NB4 (cell line): Measurements from ENCODE around the gene CYB561D1.
"Not testable (repeated sequence)": the region's sequence is repeated elsewhere in the genome, so short reads cannot be mapped to it uniquely, and the experiment has no call there.

Experiments used
- DNase-seq: peaks from one replicate; pipeline ENCODE4 v3.0.0; 2010; ENCODE audit warnings: low read depth
- H3K4me3 ChIP-seq: one replicate; pipeline ENCODE4 v1.5.1; 2011; ENCODE audit warnings: mild to moderate bottlenecking, low read depth, low read length, moderate library complexity
- CTCF ChIP-seq: IDR thresholded peaks from one replicate; pipeline ENCODE4 v1.5.1; 2012; ENCODE audit warnings: low read depth, low read length
- MYC ChIP-seq: IDR thresholded peaks from 2 replicates; pipeline ENCODE4 v1.6.1; 2011; ENCODE audit warnings: low read depth, low read length
- POLR2A ChIP-seq: IDR thresholded peaks from 2 replicates; pipeline ENCODE4 v1.6.1; 2011; ENCODE audit warnings: mild to moderate bottlenecking; ENCODE audit not compliant: insufficient read length; ENCODE audit errors: extremely low read depth
- TF ChIP-seq, protein P1 (sequence below): IDR thresholded peaks from 2 replicates; pipeline ENCODE4 v1.6.1; 2011; ENCODE audit warnings: low read depth, low read length

CYB561D1 gene, protein sequence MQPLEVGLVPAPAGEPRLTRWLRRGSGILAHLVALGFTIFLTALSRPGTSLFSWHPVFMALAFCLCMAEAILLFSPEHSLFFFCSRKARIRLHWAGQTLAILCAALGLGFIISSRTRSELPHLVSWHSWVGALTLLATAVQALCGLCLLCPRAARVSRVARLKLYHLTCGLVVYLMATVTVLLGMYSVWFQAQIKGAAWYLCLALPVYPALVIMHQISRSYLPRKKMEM

DNA sequence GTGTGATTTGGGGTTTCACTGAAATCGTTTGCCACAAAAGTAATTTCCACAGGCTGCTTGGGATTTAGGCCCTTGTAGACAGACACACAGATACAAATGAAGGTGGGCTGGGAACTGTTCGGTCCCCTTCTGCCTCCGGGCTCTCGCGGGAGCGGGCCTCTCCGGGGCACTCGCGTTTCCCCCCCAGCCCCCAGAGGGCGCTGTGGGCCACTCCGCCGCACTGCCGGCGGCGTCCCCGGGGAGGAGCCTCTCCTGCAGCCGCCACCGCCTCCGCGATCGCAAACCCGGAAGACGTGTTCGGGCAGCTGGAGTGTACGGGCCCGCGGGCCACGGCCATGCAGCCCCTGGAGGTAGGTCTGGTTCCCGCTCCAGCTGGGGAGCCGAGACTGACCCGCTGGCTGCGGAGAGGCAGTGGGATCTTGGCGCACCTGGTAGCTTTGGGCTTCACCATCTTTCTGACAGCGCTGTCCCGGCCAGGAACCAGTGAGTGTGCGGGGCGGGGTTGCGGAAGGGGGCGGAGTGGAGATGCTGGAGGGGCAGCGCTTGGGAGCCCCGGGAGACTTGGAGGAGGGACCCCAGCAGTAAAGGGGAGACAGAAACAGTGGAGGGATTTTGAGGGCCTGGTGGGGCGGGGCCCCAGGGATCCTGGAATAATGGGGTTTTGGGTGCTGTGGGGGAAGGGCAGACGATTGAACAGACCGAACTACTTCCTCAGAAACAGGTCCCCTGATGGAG, at the start of gene CYB561D1:
Gene CYB561D1, plus strand, starts transcription at position 290 of the 735 bp plus-strand sequence. Its CDS starts 46 bp downstream, at position 336.
- H3K4me3 ChIP-seq = peak within 1 kb of the TSS; percentile 86
- peak; percentile 88 for DNase-seq
- peak; percentile 85 for TF ChIP-seq CTCF
- TF ChIP-seq, protein P1, sequence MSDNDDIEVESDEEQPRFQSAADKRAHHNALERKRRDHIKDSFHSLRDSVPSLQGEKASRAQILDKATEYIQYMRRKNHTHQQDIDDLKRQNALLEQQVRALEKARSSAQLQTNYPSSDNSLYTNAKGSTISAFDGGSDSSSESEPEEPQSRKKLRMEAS = no peak
- no peak for TF ChIP-seq MYC
- peak; percentile 64 for TF ChIP-seq POLR2A

DNA sequence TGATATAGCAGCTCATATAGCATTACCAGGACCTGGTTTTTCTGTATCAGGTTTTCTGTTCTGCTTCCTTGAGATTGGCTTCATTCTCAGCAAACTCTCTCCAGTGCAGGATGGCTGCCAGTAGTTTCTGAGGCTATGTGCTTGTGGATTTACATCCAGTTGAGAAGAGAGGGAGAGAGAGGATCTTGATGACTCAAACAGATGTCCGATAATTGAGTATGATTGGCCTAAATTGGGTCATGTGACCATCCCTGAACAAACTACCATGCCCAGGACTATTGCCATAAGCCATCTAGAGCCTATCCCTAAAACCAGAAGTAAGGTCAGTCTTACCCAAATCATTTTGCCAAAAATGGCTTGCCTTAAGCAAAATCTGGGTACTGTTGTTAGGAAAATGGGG, 49.5 kb upstream of the CYB561D1 start:
- no peak for DNase-seq
- TF ChIP-seq MYC (no peak), CTCF (no peak), POLR2A (no peak)
- TF ChIP-seq, protein P1 = no peak
- no peak overlapping the region for H3K4me3 ChIP-seq

DNA sequence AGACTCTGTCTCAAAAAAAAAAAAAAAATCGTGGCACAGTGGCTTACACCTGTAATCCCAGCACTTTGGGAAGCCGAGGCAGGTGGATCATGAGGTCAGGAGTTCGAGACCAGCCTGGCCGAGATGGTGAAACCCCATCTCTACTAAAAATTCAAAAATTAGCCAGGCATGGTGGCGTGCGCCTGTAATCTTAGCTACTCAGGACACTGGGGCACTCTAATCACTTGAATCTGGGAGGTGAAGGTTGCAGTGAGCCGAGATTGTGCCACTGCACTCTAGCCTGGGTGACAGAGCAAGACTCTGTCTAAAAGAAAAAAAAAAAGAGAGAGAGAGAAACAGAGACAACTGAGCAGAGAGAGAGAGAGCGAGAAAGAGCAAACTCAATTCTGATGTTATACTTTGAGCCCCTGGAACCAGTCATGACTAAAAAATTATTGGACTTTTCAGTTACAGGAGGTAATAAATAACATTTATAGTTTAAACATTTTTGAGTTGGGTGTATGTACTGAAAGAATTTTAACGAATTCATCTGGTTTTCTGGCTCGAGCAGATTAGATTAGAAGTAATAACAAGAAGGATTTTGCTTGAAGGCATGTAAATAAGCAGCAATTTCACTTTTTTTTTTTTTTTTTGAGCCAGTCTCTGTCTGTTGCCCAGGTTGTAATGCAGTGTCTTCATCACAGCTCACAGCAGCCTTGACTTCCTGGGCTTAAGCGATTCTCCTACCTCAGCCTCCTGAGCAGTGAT, 47.8 kb upstream of the CYB561D1 start:
- H3K4me3 ChIP-seq, DNase-seq: not testable (repeated sequence)

DNA sequence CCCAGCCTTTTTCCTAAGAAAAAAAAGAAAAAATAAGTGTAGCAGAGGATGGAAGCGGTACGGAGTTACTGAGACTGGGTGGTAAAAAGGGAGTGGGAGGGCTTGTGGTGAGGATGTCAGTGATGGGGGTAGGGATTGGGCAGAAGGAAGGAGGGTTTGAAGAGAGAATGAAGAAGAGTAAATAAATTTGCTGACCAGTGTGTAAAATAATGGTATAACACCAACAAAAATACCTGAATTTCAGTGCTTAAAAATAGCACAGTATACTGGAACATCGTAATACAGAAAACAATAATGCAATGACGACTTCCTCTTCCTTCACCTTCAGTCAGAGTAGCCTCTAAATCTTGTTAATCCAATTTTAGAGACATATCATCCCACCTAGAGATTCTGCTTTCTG, 46.4 kb upstream of the CYB561D1 start:
- no peak for TF ChIP-seq POLR2A
- no peak for TF ChIP-seq MYC
- TF ChIP-seq, protein P1 = no peak
- TF ChIP-seq CTCF = no peak
- no peak overlapping the region for H3K4me3 ChIP-seq
- DNase-seq = no peak

GRCh38 chr1:109454497-109455133, 39.3 kb upstream of the CYB561D1 start:
- H3K4me3 ChIP-seq = no peak overlapping the region
- no peak for DNase-seq
- TF ChIP-seq CTCF = no peak
- TF ChIP-seq MYC = no peak
- TF ChIP-seq, protein P1 = no peak
- no peak for TF ChIP-seq POLR2A
